ENCODE results near the gene APOBEC3F. TPM values are rescaled to one million over a fixed set of nuclear protein-coding genes. Genes with fewer than 3 reads are reported as not detected.
"Not testable (repeated sequence)": the region's sequence is repeated elsewhere in the genome, so short reads cannot be mapped to it uniquely, and the experiment has no call there.

Gene APOBEC3F
- total RNA-seq, 1 donor from 2014 or later = 5.3 TPM

DNA sequence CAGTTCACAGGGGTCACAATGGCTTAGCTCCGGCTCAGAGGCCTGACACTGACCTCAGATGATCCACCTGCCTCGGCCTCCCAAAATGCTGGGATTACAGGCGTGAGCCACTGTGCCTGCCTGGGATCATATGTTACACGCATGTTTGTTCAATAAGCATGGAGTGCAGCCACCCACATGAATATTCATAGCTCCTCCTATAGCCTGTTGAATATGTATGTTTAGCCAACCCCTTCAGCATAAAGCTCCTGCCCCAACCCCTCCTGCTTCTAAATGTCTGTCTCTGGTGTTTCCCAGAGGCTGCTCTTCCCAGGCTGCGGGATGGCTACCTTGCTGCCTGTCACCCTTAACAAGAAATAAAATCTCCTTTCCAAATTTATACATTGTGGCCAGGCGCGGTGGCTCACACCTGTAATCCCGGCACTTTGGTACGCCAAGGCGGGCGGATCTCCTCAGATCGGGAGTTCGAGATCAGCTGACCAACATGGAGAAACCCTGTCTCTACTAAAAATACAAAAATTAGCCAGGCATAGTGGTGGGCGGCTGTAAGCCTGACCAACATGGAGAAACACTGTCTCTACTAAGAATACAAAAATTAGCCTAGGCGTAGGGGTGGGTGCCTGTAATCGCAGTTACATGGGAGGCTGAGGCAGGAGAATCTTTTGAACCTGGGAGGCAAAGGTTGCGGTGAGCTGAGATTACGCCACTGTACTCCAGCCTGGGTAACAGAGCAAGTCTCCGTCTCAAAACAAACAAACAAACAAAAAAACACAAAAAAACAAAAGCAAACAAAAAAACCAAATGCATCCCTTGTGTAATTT lies 1.1 kb upstream of the APOBEC3F start:
- no peaks in the 10 kb centered on the region for H3K27me3 Mint-ChIP-seq (ENCODE audit: low read depth)
- H3K4me1 Mint-ChIP-seq (ENCODE audit: low read depth) = peaks cover 9% of the 10 kb centered on the region
- no peak for DNase-seq (ENCODE audit: low spot score)
- peak overlapping the region; percentile 63 for H3K4me3 Mint-ChIP-seq (ENCODE audit: unreplicated experiment)
- H3K27ac Mint-ChIP-seq (ENCODE audit: unreplicated experiment) = peak overlapping the region; percentile 25
- TF ChIP-seq, protein P1, sequence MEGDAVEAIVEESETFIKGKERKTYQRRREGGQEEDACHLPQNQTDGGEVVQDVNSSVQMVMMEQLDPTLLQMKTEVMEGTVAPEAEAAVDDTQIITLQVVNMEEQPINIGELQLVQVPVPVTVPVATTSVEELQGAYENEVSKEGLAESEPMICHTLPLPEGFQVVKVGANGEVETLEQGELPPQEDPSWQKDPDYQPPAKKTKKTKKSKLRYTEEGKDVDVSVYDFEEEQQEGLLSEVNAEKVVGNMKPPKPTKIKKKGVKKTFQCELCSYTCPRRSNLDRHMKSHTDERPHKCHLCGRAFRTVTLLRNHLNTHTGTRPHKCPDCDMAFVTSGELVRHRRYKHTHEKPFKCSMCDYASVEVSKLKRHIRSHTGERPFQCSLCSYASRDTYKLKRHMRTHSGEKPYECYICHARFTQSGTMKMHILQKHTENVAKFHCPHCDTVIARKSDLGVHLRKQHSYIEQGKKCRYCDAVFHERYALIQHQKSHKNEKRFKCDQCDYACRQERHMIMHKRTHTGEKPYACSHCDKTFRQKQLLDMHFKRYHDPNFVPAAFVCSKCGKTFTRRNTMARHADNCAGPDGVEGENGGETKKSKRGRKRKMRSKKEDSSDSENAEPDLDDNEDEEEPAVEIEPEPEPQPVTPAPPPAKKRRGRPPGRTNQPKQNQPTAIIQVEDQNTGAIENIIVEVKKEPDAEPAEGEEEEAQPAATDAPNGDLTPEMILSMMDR (IDR thresholded peaks at IDR 0.05) = no peak
- no peaks in the 10 kb centered on the region for H3K9me3 Mint-ChIP-seq (ENCODE audit: low read depth)
- H3K36me3 Mint-ChIP-seq (ENCODE audit: low read depth) = no peaks in the 10 kb centered on the region

DNA sequence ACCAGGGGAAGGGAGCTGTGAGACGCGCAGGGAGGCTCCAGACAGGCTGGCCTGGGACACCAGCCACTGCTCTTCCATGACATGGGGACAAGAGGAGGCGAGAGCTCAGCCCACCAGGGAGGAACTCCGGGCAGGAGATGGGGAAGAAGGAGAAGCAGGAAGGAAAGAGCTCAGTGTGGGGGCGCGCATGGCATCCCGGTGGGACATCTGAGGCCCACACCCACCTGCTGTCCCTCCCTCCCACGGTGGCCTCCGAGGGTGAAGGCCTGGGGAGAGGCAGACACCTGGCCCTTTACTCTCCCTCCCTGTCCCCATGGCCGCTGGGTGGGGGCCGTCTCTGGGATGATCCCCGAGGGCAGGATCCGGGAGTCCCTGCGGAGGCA lies 518 bp upstream of the APOBEC3F start:
- H3K4me1 Mint-ChIP-seq (ENCODE audit: low read depth); H3K9me3 Mint-ChIP-seq (ENCODE audit: low read depth); H3K36me3 Mint-ChIP-seq (ENCODE audit: low read depth); H3K27me3 Mint-ChIP-seq (ENCODE audit: low read depth); DNase-seq (ENCODE audit: low spot score): not testable (repeated sequence)
- H3K27ac Mint-ChIP-seq (ENCODE audit: unreplicated experiment) = peak overlapping the region; percentile 25
- H3K4me3 Mint-ChIP-seq (ENCODE audit: unreplicated experiment) = peak overlapping the region; percentile 63

DNA sequence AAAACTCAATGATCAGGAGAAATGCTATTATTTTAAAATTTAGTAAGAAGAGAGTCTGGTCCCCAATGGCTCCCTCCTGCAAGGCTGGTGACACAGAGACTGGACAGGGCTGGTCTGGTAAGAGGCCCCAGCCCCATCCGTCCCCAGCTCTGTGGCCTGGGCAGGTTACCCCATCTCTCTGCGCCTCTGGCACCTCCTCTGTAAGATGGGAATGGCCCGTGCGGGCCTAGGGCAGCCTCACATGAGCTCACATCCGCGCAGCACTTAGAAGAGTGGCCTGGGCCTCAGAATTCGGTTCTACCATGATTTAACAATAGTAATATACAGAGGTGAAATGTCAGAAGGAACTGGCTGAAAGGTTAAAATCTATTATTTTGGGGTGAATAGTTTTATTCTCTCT lies 1.2 kb downstream of the APOBEC3F start:
- no peaks in the 10 kb centered on the region for H3K27me3 Mint-ChIP-seq (ENCODE audit: low read depth)
- no peaks in the 10 kb centered on the region for H3K36me3 Mint-ChIP-seq (ENCODE audit: low read depth)
- no peak overlapping the region for H3K4me3 Mint-ChIP-seq (ENCODE audit: unreplicated experiment)
- no peak for DNase-seq (ENCODE audit: low spot score)
- H3K4me1 Mint-ChIP-seq (ENCODE audit: low read depth) = peaks cover 9% of the 10 kb centered on the region
- H3K27ac Mint-ChIP-seq (ENCODE audit: unreplicated experiment) = no peak overlapping the region
- no peaks in the 10 kb centered on the region for H3K9me3 Mint-ChIP-seq (ENCODE audit: low read depth)
- TF ChIP-seq, protein P1 (IDR thresholded peaks at IDR 0.05) = no peak

DNA sequence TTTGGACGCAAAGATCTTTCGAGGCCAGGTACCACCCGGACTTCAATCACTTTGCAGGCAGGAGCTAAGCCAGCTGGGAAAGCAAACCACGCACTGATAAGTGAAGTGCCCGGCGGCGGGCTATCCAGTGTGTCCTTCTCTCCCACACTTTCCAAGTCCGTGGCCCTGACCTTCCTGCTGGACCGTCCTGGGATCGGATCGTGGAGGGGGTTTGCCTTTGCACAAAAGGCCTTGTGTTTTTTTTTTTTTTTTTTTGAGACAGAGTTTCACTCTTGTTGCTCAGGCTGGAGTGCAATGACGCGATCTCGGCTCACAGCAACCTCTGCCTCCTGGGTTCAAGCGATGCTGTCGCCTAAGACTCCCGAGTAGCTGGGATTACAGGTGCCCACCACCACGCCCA lies 2.4 kb downstream of the APOBEC3F start:
- H3K9me3 Mint-ChIP-seq (ENCODE audit: low read depth); DNase-seq (ENCODE audit: low spot score); H3K36me3 Mint-ChIP-seq (ENCODE audit: low read depth); H3K4me3 Mint-ChIP-seq (ENCODE audit: unreplicated experiment); H3K27ac Mint-ChIP-seq (ENCODE audit: unreplicated experiment); H3K27me3 Mint-ChIP-seq (ENCODE audit: low read depth): not testable (repeated sequence)
- peaks cover 13% of the 10 kb centered on the region for H3K4me1 Mint-ChIP-seq (ENCODE audit: low read depth)

DNA sequence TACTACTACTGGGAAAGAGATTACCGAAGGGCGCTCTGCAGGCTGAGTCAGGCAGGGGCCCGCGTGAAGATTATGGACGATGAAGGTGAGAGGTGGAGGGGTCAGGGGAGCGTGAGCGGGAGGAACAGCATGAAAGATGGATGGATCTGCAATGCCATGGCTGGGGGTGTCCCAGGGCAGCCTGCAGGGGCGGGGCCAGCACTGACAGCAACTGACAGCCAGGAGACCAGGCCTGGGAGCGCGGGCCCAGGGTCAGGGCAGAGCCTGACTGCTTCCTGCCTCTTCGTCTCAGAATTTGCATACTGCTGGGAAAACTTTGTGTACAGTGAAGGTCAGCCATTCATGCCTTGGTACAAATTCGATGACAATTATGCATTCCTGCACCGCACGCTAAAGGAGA lies 4.5 kb downstream of the APOBEC3F start:
- not testable (repeated sequence) for H3K9me3 Mint-ChIP-seq (ENCODE audit: low read depth); DNase-seq (ENCODE audit: low spot score); H3K27ac Mint-ChIP-seq (ENCODE audit: unreplicated experiment); H3K36me3 Mint-ChIP-seq (ENCODE audit: low read depth); H3K27me3 Mint-ChIP-seq (ENCODE audit: low read depth); H3K4me3 Mint-ChIP-seq (ENCODE audit: unreplicated experiment)
- H3K4me1 Mint-ChIP-seq (ENCODE audit: low read depth) = peaks cover 11% of the 10 kb centered on the region

DNA sequence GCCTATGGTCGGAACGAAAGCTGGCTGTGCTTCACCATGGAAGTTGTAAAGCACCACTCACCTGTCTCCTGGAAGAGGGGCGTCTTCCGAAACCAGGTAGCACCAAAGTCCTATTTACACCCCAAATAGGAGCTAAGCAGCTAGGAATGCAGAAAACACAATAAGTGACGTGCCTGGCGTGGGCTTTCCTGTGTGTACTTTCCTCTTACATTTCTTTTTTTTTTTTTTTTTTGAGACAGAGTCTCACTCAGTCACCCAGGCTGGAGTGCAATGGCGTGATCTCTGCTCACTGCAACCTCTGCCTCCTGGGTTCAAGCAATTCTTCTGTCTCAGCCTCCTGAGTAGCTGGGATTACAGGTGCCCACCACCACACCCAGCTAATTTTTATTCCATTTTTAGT lies 8.8 kb downstream of the APOBEC3F start:
- not testable (repeated sequence) for H3K9me3 Mint-ChIP-seq (ENCODE audit: low read depth); H3K27ac Mint-ChIP-seq (ENCODE audit: unreplicated experiment); H3K4me1 Mint-ChIP-seq (ENCODE audit: low read depth); H3K4me3 Mint-ChIP-seq (ENCODE audit: unreplicated experiment); H3K27me3 Mint-ChIP-seq (ENCODE audit: low read depth); H3K36me3 Mint-ChIP-seq (ENCODE audit: low read depth); DNase-seq (ENCODE audit: low spot score)

DNA sequence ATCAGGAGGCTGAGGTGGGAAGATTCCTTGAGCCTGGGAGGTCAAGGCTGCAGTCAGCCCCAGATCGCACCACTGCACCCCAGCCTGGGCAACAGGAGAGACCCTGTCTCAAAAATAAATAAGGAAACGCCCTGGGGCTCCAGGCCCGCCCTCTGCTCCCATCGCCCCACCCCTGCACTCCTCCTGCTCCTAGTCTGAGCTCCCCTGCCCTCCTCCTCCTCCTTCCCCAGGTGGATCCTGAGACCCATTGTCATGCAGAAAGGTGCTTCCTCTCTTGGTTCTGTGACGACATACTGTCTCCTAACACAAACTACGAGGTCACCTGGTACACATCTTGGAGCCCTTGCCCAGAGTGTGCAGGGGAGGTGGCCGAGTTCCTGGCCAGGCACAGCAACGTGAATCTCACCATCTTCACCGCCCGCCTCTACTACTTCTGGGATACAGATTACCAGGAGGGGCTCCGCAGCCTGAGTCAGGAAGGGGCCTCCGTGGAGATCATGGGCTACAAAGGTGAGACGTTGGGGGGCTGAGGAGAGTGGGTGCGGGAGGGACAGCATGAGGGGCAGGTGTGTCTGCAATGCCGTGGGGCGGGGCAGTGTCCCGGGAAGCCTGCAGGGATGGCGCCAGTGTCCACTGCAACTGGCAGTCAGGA lies 11.3 kb downstream of the APOBEC3F start:
- H3K27ac Mint-ChIP-seq (ENCODE audit: unreplicated experiment); H3K4me1 Mint-ChIP-seq (ENCODE audit: low read depth); H3K9me3 Mint-ChIP-seq (ENCODE audit: low read depth); H3K27me3 Mint-ChIP-seq (ENCODE audit: low read depth); H3K36me3 Mint-ChIP-seq (ENCODE audit: low read depth); H3K4me3 Mint-ChIP-seq (ENCODE audit: unreplicated experiment); DNase-seq (ENCODE audit: low spot score): not testable (repeated sequence)
